A549 (cell line): ENCODE data around the gene PAX8. TPM values are rescaled to one million over a fixed set of nuclear protein-coding genes. Genes with fewer than 3 reads are reported as not detected.

ENCODE experiments used
- ATAC-seq, 2 experiments: fragments of 200-7000 bp in 1 of 2; fragments of >200 bp in 1 of 2; cut with Nextera tagmentation in 1 of 2; cut with Tn5 transposase in 1 of 2; 3 replicates each; pipeline versions ENCODE4 v1.8.0 to v1.9.1; 2018 to 2020; ENCODE audit warnings: mild to moderate bottlenecking in 1 of 2, moderate library complexity in 1 of 2
- CTCF ChIA-PET: fragments of 300-600 bp; sonication (Branson Sonifier 250); formaldehyde crosslinking; extraction: SDS; loops from one replicate; lab custom pipeline; 2021; ENCODE audit warnings: antibody characterized with exemption, inconsistent platforms; lab: Yijun Ruan, JAX
- POLR2A ChIA-PET: fragments of 350-600 bp; formaldehyde crosslinking; extraction: SDS; loops from one replicate; lab custom pipeline; 2021; ENCODE audit warnings: antibody characterized with exemption, inconsistent platforms; lab: Yijun Ruan, JAX
- DNase-seq, 2 experiments: peaks; one replicate each; pipeline versions ENCODE4 v3.0.0 to v3.0.0-alpha.2; 2011 to 2016; ENCODE audit warnings: low read depth in 1 of 2, low spot score in 1 of 2
- FAIRE-seq: peaks from 2 replicates; lab custom pipeline; 2011; peaks lifted over from hg19 to GRCh38; lab: Jason Lieb, UNC
- H3K27ac ChIP-seq, 2 experiments: fragments of >200 bp; sonication (Bioruptor Twin); formaldehyde crosslinking; 3 replicates each; pipeline ENCODE4 v1.5.1; 2016 to 2017
- H3K4me1 ChIP-seq: fragments of >200 bp; sonication (Bioruptor Twin); formaldehyde crosslinking; 3 replicates; pipeline ENCODE4 v1.6.1; 2016
- H3K4me2 ChIP-seq: fragments of >200 bp; sonication (Bioruptor Twin); formaldehyde crosslinking; 3 replicates; pipeline ENCODE4 v1.6.1; 2016
- H3K4me3 ChIP-seq: fragments of >200 bp; sonication (Bioruptor Twin); formaldehyde crosslinking; 3 replicates; pipeline ENCODE4 v1.5.1; 2016
- H3K9me3 ChIP-seq: fragments of >200 bp; sonication (Bioruptor Twin); formaldehyde crosslinking; 3 replicates; pipeline ENCODE4 v1.6.1; 2016
- BCL3 ChIP-seq: fragments of >200 bp; sonication (Bioruptor Twin); formaldehyde crosslinking; IDR thresholded peaks from 3 replicates; pipeline ENCODE4 v1.6.1; 2016
- BHLHE40 ChIP-seq: IDR thresholded peaks from 2 replicates; pipeline ENCODE4 v1.6.1; 2012; ENCODE audit warnings: low read depth, low read length, inconsistent platforms
- CBX8 ChIP-seq: fragments of 200-600 bp; sonication (generic); IDR thresholded peaks from 2 replicates; pipeline ENCODE4 v1.6.1; 2016
- CEBPB ChIP-seq, 2 experiments: fragments of >200 bp in 1 of 2; sonication (Bioruptor Twin) in 1 of 2; formaldehyde crosslinking in 1 of 2; IDR thresholded peaks; 2 replicates each; pipeline ENCODE4 v1.6.1; 2012 to 2016
- E2F6 ChIP-seq: IDR thresholded peaks from 2 replicates; pipeline ENCODE4 v1.6.1; 2012; ENCODE audit warnings: low read depth, borderline replicate concordance
- FOXS1 ChIP-seq: fragments of 250-450 bp; sonication (Bioruptor Pico); IDR thresholded peaks from 2 replicates; pipeline ENCODE4 v1.5.0; 2020; ENCODE audit warnings: mild to moderate bottlenecking, moderate library complexity
- GATA3 ChIP-seq: IDR thresholded peaks from 2 replicates; pipeline ENCODE4 v1.6.1; 2012; ENCODE audit warnings: borderline replicate concordance
- JUN ChIP-seq, 2 experiments: fragments of >200 bp; sonication (Bioruptor Twin); formaldehyde crosslinking; IDR thresholded peaks; 2 replicates in 1 of 2; 3 replicates in 1 of 2; pipeline ENCODE4 v1.6.1; 2016 to 2017
- KDM5A ChIP-seq: fragments of 200-600 bp; sonication (generic); IDR thresholded peaks from 2 replicates; pipeline ENCODE4 v1.6.1; 2016; ENCODE audit warnings: antibody characterized with exemption, mild to moderate bottlenecking
- MAX ChIP-seq: IDR thresholded peaks from 2 replicates; pipeline ENCODE4 v1.6.1; 2012
- MYC ChIP-seq: IDR thresholded peaks from 2 replicates; pipeline ENCODE4 v1.6.1; 2012; ENCODE audit warnings: mild to moderate bottlenecking, inconsistent platforms, low read length, improper control_type of control experiment, borderline replicate concordance
- PBX3 ChIP-seq: IDR thresholded peaks from 2 replicates; pipeline ENCODE4 v1.6.1; 2012
- PHF8 ChIP-seq: fragments of 200-600 bp; sonication (generic); IDR thresholded peaks from 2 replicates; pipeline ENCODE4 v1.6.1; 2016; ENCODE audit warnings: low read depth, mild to moderate bottlenecking, antibody characterized with exemption, moderate library complexity, borderline replicate concordance
- POLR2A ChIP-seq: IDR thresholded peaks from 2 replicates; pipeline ENCODE4 v1.6.1; 2012; ENCODE audit warnings: mild to moderate bottlenecking, low read length
- REST ChIP-seq: fragments of 200-600 bp; sonication (generic); IDR thresholded peaks from 2 replicates; pipeline ENCODE4 v1.6.1; 2016; ENCODE audit warnings: antibody characterized with exemption, mild to moderate bottlenecking, moderate library complexity
- TP53 ChIP-seq: fragments of 250-450 bp; sonication (Bioruptor Pico); IDR thresholded peaks from 2 replicates; pipeline ENCODE4 v1.5.0; 2021; ENCODE audit warnings: mild to moderate bottlenecking, moderate library complexity
- USF2 ChIP-seq: fragments of 450-650 bp; IDR thresholded peaks from 2 replicates; pipeline ENCODE4 v1.6.1; 2014; ENCODE audit warnings: antibody characterized with exemption
- ZNF302 ChIP-seq: fragments of 250-450 bp; sonication (Bioruptor Pico); IDR thresholded peaks from 2 replicates; pipeline ENCODE4 v1.9.0; 2021; ENCODE audit warnings: inconsistent platforms, mild to moderate bottlenecking, moderate library complexity
- WGBS: methylation state at CpG from one replicate; pipeline ENCODE4 v1.1.6; 2017; ENCODE audit errors: missing lambda C conversion rate; 5-methylcytosine and 5-hydroxymethylcytosine counted together
- polyA plus RNA-seq, 4 experiments: library from polyadenylated mRNA; depleted of rRNA in 3 of 4; stranded (reverse); fragments of >200 nt; fragmentation: RNase III in 1 of 4; extraction: RNeasy Plus Mini Kit Qiagen cat#74134 plus additional on column Dnase treatment in 1 of 4; gene quantifications; 2 replicates in 3 of 4; 3 replicates in 1 of 4; pipeline ENCODE4 v1.2.3, GENCODE V29; 2011 to 2017

The PAX8 gene
- polyA plus RNA-seq, 2 of the 4 experiments (the other 2 are of a cell fraction): 0.71 to 0.81 TPM

- WGBS: 76% methylated on average over 8 of the region's 8 CpGs
These were observed 69.6 kb downstream of the PAX8 start for GRCh38 chr2:113209011-113209645.

More at GRCh38 chr2:113209011-113209645, 69.6 kb downstream of the PAX8 start:
- peaks cover 83% of the 10 kb centered on the region for H3K4me1 ChIP-seq
- H3K9me3 ChIP-seq: no peaks in the 10 kb centered on the region
- H3K4me3 ChIP-seq: no peak overlapping the region
- peak overlapping the region; percentile 96 for H3K27ac ChIP-seq
- ATAC-seq (no peak), FAIRE-seq (no peak), DNase-seq (peak in 1 of 2 experiments; percentile 39)
- peak overlapping the region; percentile 76; the same call in 1 of the 3 replicates for H3K4me2 ChIP-seq
- CTCF ChIA-PET: interaction anchor here (1.3 to 11.5 kb wide), 5 partner anchors 10 to 161 kb away, joined by 3 to 118 read pairs (median 19); no protein-coding TSS in a partner anchor
- no peak for TF ChIP-seq CEBPB (IDR thresholded peaks at IDR 0.05)
- no peak for TF ChIP-seq ZNF302 (CRISPR knock-in tag)
- TF ChIP-seq TP53: no peak
- TF ChIP-seq CBX8: no peak
- no peak for TF ChIP-seq PHF8
- no peak for TF ChIP-seq GATA3
- no peak for TF ChIP-seq E2F6
- no peak for TF ChIP-seq MAX
- TF ChIP-seq MYC: no peak
- no peak for TF ChIP-seq USF2
- no peak for TF ChIP-seq KDM5A
- TF ChIP-seq REST: no peak
- no peak for TF ChIP-seq BCL3
- no peak for TF ChIP-seq BHLHE40
- no peak for TF ChIP-seq PBX3
- TF ChIP-seq POLR2A: no peak
- TF ChIP-seq JUN (IDR thresholded peaks at IDR 0.05): no peak
- TF ChIP-seq FOXS1: no peak
- POLR2A ChIA-PET: no interaction called here
